ENCODE data around the gene CMC2. TPM values are rescaled to one million over a fixed set of nuclear protein-coding genes. Genes with fewer than 3 reads are reported as not detected.

The CMC2 gene
- total and polyA plus RNA-seq, 2 of the 13 experiments (the other 11 are each of a cell fraction or from before 2014, with no cell fraction given), result 116 to 129 TPM

DNA sequence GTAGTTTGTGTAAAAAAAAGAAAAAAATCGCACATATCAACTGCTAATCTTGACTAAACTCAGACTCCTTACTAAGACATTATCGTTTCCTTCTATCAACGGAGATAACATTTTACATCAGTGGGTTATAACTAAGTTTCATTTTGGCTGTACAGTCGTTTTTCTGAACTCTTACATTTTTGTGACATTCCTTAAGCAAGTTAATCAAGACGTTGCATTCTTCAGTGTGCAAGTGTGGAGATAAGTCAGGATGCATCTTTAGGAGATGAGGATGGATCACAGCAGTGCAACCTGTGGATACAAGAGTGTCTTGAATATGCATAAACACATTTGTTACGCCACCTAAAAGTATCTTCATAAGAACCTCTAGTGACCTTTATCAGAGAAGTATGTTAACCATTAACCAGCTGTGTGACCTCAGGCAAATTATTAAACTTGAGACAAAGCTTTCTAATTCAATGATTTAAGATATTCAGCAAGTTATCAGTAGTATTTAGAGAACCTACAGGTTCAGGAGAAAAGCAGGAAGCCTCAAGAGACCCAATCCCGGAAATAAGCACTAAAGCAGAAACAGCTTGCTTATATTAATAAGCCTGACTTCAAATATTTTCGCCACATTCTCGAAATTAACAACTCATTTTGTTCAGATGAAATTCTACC is 9.4 kb downstream of the CMC2 start (continued):
- TF ChIP-seq ZNF275 (CRISPR knock-in tag; IDR thresholded peaks at IDR 0.05; ENCODE audit: borderline replicate concordance) (no peak), ZSCAN29 (CRISPR knock-in tag; conservative IDR thresholded peaks at IDR 0.05) (no peak), NR2F6 (IDR thresholded peaks at IDR 0.05) (peak; percentile 83), NR2F6 (CRISPR knock-in tag; IDR thresholded peaks at IDR 0.05) (peak; percentile 62; the same call in 1 of the 2 replicates), ZNF24 (IDR thresholded peaks at IDR 0.05) (no peak), MED13 (CRISPR knock-in tag; IDR thresholded peaks at IDR 0.05) (no peak), EED (CRISPR knock-in tag; IDR thresholded peaks at IDR 0.05) (no peak), HNF4A (CRISPR knock-in tag; IDR thresholded peaks at IDR 0.05) (peak; percentile 28; the same call in 1 of the 2 replicates), RBFOX2 (IDR thresholded peaks at IDR 0.05; ENCODE audit: low read depth, low read length) (0 out of 2 replicates have a peak, but pooled peaks have one; percentile 9), ZNF530 (CRISPR knock-in tag; IDR thresholded peaks at IDR 0.05; ENCODE audit: low read depth) (no peak), RAD51 (IDR thresholded peaks at IDR 0.05; ENCODE audit: borderline replicate concordance) (no peak), ZNF556 (CRISPR knock-in tag; IDR thresholded peaks at IDR 0.05; ENCODE audit: borderline replicate concordance) (no peak), HMG20A (CRISPR knock-in tag; IDR thresholded peaks at IDR 0.05; ENCODE audit: borderline replicate concordance) (peak; percentile 23; the same call in 1 of the 2 replicates), THRA (CRISPR knock-in tag; IDR thresholded peaks at IDR 0.05; ENCODE audit: borderline replicate concordance) (peak; percentile 72; the same call in 1 of the 2 replicates), ZIK1 (CRISPR knock-in tag; IDR thresholded peaks at IDR 0.05; ENCODE audit: borderline replicate concordance, low read depth) (no peak), ZNF513 (CRISPR knock-in tag; conservative IDR thresholded peaks at IDR 0.05) (no peak), TRAFD1 (CRISPR knock-in tag; IDR thresholded peaks at IDR 0.05; ENCODE audit: borderline replicate concordance) (no peak), MIXL1 (CRISPR knock-in tag; IDR thresholded peaks at IDR 0.05) (0 out of 2 replicates have a peak, but pooled peaks have one; percentile 5)
- TF ChIP-seq, protein P1, sequence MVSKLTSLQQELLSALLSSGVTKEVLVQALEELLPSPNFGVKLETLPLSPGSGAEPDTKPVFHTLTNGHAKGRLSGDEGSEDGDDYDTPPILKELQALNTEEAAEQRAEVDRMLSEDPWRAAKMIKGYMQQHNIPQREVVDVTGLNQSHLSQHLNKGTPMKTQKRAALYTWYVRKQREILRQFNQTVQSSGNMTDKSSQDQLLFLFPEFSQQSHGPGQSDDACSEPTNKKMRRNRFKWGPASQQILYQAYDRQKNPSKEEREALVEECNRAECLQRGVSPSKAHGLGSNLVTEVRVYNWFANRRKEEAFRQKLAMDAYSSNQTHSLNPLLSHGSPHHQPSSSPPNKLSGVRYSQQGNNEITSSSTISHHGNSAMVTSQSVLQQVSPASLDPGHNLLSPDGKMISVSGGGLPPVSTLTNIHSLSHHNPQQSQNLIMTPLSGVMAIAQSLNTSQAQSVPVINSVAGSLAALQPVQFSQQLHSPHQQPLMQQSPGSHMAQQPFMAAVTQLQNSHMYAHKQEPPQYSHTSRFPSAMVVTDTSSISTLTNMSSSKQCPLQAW (CRISPR knock-in tag; IDR thresholded peaks at IDR 0.05), result no peak
- TF ChIP-seq, protein P2, sequence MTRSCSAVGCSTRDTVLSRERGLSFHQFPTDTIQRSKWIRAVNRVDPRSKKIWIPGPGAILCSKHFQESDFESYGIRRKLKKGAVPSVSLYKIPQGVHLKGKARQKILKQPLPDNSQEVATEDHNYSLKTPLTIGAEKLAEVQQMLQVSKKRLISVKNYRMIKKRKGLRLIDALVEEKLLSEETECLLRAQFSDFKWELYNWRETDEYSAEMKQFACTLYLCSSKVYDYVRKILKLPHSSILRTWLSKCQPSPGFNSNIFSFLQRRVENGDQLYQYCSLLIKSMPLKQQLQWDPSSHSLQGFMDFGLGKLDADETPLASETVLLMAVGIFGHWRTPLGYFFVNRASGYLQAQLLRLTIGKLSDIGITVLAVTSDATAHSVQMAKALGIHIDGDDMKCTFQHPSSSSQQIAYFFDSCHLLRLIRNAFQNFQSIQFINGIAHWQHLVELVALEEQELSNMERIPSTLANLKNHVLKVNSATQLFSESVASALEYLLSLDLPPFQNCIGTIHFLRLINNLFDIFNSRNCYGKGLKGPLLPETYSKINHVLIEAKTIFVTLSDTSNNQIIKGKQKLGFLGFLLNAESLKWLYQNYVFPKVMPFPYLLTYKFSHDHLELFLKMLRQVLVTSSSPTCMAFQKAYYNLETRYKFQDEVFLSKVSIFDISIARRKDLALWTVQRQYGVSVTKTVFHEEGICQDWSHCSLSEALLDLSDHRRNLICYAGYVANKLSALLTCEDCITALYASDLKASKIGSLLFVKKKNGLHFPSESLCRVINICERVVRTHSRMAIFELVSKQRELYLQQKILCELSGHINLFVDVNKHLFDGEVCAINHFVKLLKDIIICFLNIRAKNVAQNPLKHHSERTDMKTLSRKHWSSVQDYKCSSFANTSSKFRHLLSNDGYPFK (CRISPR knock-in tag; IDR thresholded peaks at IDR 0.05; ENCODE audit: borderline replicate concordance), result no peak
